IPS DF 4.7 (cell line): Measurements from ENCODE around the gene C1QC.

ENCODE experiments used
- DNase-seq: peaks from one replicate; pipeline ENCODE4 v3.0.0-alpha.2; 2013; ENCODE audit warnings: low spot score; ENCODE audit errors: extremely low read depth

The C1QC gene

GRCh38 chr1:22619252-22619651 lies 24.2 kb upstream of the C1QC start:
- DNase-seq = no peak

- no peak for DNase-seq
Measured at GRCh38 chr1:22619798-22620197, 23.6 kb upstream of the C1QC start.

GRCh38 chr1:22621761-22622160 lies 21.7 kb upstream of the C1QC start:
- no peak for DNase-seq

- no peak for DNase-seq
Measured at GRCh38 chr1:22625262-22625925, 18.0 kb upstream of the C1QC start.

GRCh38 chr1:22626237-22627157 lies 16.9 kb upstream of the C1QC start:
- DNase-seq = no peak

- no peak for DNase-seq
Measured at GRCh38 chr1:22627331-22627730, 16.1 kb upstream of the C1QC start.

- no peak for DNase-seq
Measured at GRCh38 chr1:22628698-22629444, 14.6 kb upstream of the C1QC start.

- no peak for DNase-seq
Measured at GRCh38 chr1:22629886-22630285, 13.5 kb upstream of the C1QC start.

GRCh38 chr1:22633697-22634463 lies 9.6 kb upstream of the C1QC start:
- DNase-seq = no peak

GRCh38 chr1:22635436-22635835 lies 8.0 kb upstream of the C1QC start:
- DNase-seq = no peak

- no peak for DNase-seq
Measured at GRCh38 chr1:22636353-22636752, 7.1 kb upstream of the C1QC start, which contains the start of gene C1QA. C1QA (plus strand) TSS chr1:22636628; CDS start chr1:22637617, 989 bp downstream.

GRCh38 chr1:22636927-22637326 lies 6.5 kb upstream of the C1QC start:
- DNase-seq = no peak

- DNase-seq = no peak
Measured at GRCh38 chr1:22637907-22638445, 5.5 kb upstream of the C1QC start.

- DNase-seq = no peak
Measured at GRCh38 chr1:22638476-22639234, 4.8 kb upstream of the C1QC start.

- DNase-seq = no peak
Measured at GRCh38 chr1:22639286-22639685, 4.1 kb upstream of the C1QC start.

GRCh38 chr1:22641247-22641646 lies 2.2 kb upstream of the C1QC start:
- no peak for DNase-seq

GRCh38 chr1:22641906-22642636 lies 1.4 kb upstream of the C1QC start:
- no peak for DNase-seq

- no peak for DNase-seq
Measured at GRCh38 chr1:22643928-22644327, 495 bp downstream of the C1QC start.

GRCh38 chr1:22645931-22646330 lies 2.5 kb downstream of the C1QC start:
- no peak for DNase-seq
